LNCaP clone FGC (cell line): ENCODE data around the gene STAT5A.
A peak's percentile ranks its signal among the peaks of the same experiment; 100 is the strongest.

Source experiments
- DNase-seq: peaks from one replicate; pipeline ENCODE4 v3.0.0-alpha.2; 2011; ENCODE audit warnings: low read depth
- H3K4me3 ChIP-seq: 2 replicates; pipeline ENCODE4 v1.5.1; 2011; ENCODE audit warnings: mild to moderate bottlenecking, low read depth, low read length, control low read depth
- CTCF ChIP-seq: IDR thresholded peaks from 2 replicates; pipeline ENCODE4 v1.5.1; 2012; ENCODE audit warnings: mild to moderate bottlenecking; ENCODE audit not compliant: control insufficient read depth, insufficient read depth; ENCODE audit errors: extremely low read depth

STAT5A gene

GRCh38 chr17:42247734-42248133, 40.6 kb upstream of the STAT5A start:
- no peak for TF ChIP-seq CTCF
- no peak for DNase-seq
- no peak overlapping the region for H3K4me3 ChIP-seq

GRCh38 chr17:42248351-42249179, 39.7 kb upstream of the STAT5A start:
- peak; percentile 38 for DNase-seq
- peak overlapping the region; percentile 36; the same call in 1 of the 2 replicates for H3K4me3 ChIP-seq
- no peak for TF ChIP-seq CTCF

GRCh38 chr17:42249681-42250446, 38.4 kb upstream of the STAT5A start:
- DNase-seq: no peak
- no peak for TF ChIP-seq CTCF
- no peak overlapping the region for H3K4me3 ChIP-seq

- no peak for DNase-seq
- H3K4me3 ChIP-seq: no peak overlapping the region
- 0 out of 2 replicates have a peak, but pooled peaks have one; percentile 18 for TF ChIP-seq CTCF
These were observed 37.2 kb upstream of the STAT5A start for GRCh38 chr17:42251115-42251514.

- no peak for TF ChIP-seq CTCF
- H3K4me3 ChIP-seq: no peak overlapping the region
- no peak for DNase-seq
These were observed 35.4 kb upstream of the STAT5A start for GRCh38 chr17:42252597-42253550.

GRCh38 chr17:42253578-42253977, 34.7 kb upstream of the STAT5A start:
- DNase-seq: no peak
- TF ChIP-seq CTCF: no peak
- H3K4me3 ChIP-seq: no peak overlapping the region
